Measurements from ENCODE around the gene NOX3.
"Not testable (repeated sequence)": the region's sequence is repeated elsewhere in the genome, so short reads cannot be mapped to it uniquely, and the experiment has no call there.

The NOX3 gene

GRCh38 chr6:155493026-155493693 lies 37.5 kb upstream of the NOX3 start:
- no peak for TF ChIP-seq CTCF (IDR thresholded peaks at IDR 0.05; ENCODE audit: poor library complexity, severe bottlenecking)
- Histone ChIP-seq H3K36me3 (ENCODE audit: low read depth) (no peaks in the 10 kb centered on the region), H3K27ac (ENCODE audit: poor library complexity, severe bottlenecking) (peak overlapping the region; percentile 96), H3K27me3 (ENCODE audit: insufficient read depth, poor library complexity, severe bottlenecking) (no peaks in the 10 kb centered on the region), H3K9me3 (ENCODE audit: severe bottlenecking) (no peaks in the 10 kb centered on the region), H3K4me1 (ENCODE audit: insufficient read depth, poor library complexity, severe bottlenecking) (peaks cover 35% of the 10 kb centered on the region), H3K4me3 (ENCODE audit: severe bottlenecking) (no peak overlapping the region)
- ATAC-seq (ENCODE audit: low read depth) (no peak), DNase-seq (ENCODE audit: low spot score) (no peak)

GRCh38 chr6:155492061-155492735 lies 36.6 kb upstream of the NOX3 start:
- no peaks in the 10 kb centered on the region for H3K27me3 ChIP-seq (ENCODE audit: insufficient read depth, poor library complexity, severe bottlenecking)
- H3K4me1 ChIP-seq (ENCODE audit: insufficient read depth, poor library complexity, severe bottlenecking): peaks cover 35% of the 10 kb centered on the region
- H3K4me3 ChIP-seq (ENCODE audit: severe bottlenecking): no peak overlapping the region
- no peaks in the 10 kb centered on the region for H3K36me3 ChIP-seq (ENCODE audit: low read depth)
- no peak for ATAC-seq (ENCODE audit: low read depth)
- no peak for TF ChIP-seq CTCF (IDR thresholded peaks at IDR 0.05; ENCODE audit: poor library complexity, severe bottlenecking)
- DNase-seq (ENCODE audit: low spot score): no peak
- peak overlapping the region; percentile 96 for H3K27ac ChIP-seq (ENCODE audit: poor library complexity, severe bottlenecking)
- H3K9me3 ChIP-seq (ENCODE audit: severe bottlenecking): no peaks in the 10 kb centered on the region

GRCh38 chr6:155491421-155491820 lies 35.8 kb upstream of the NOX3 start:
- Histone ChIP-seq H3K36me3 (ENCODE audit: low read depth) (no peaks in the 10 kb centered on the region), H3K4me1 (ENCODE audit: insufficient read depth, poor library complexity, severe bottlenecking) (peaks cover 35% of the 10 kb centered on the region), H3K27ac (ENCODE audit: poor library complexity, severe bottlenecking) (no peak overlapping the region), H3K4me3 (ENCODE audit: severe bottlenecking) (no peak overlapping the region), H3K27me3 (ENCODE audit: insufficient read depth, poor library complexity, severe bottlenecking) (no peaks in the 10 kb centered on the region), H3K9me3 (ENCODE audit: severe bottlenecking) (no peaks in the 10 kb centered on the region)
- TF ChIP-seq CTCF (IDR thresholded peaks at IDR 0.05; ENCODE audit: poor library complexity, severe bottlenecking): no peak
- no peak for DNase-seq (ENCODE audit: low spot score)
- ATAC-seq (ENCODE audit: low read depth): peak; percentile 62

- H3K4me1 ChIP-seq (ENCODE audit: insufficient read depth, poor library complexity, severe bottlenecking): peaks cover 20% of the 10 kb centered on the region
- not testable (repeated sequence) for DNase-seq (ENCODE audit: low spot score); H3K4me3 ChIP-seq (ENCODE audit: severe bottlenecking); ATAC-seq (ENCODE audit: low read depth); H3K9me3 ChIP-seq (ENCODE audit: severe bottlenecking); H3K27ac ChIP-seq (ENCODE audit: poor library complexity, severe bottlenecking); H3K27me3 ChIP-seq (ENCODE audit: insufficient read depth, poor library complexity, severe bottlenecking); H3K36me3 ChIP-seq (ENCODE audit: low read depth)
These were observed 32.6 kb upstream of the NOX3 start for GRCh38 chr6:155488197-155488596.

GRCh38 chr6:155487371-155488130 lies 31.9 kb upstream of the NOX3 start:
- Histone ChIP-seq H3K4me3 (ENCODE audit: severe bottlenecking) (no peak overlapping the region), H3K4me1 (ENCODE audit: insufficient read depth, poor library complexity, severe bottlenecking) (peaks cover 15% of the 10 kb centered on the region), H3K36me3 (ENCODE audit: low read depth) (no peaks in the 10 kb centered on the region), H3K9me3 (ENCODE audit: severe bottlenecking) (no peaks in the 10 kb centered on the region), H3K27ac (ENCODE audit: poor library complexity, severe bottlenecking) (no peak overlapping the region), H3K27me3 (ENCODE audit: insufficient read depth, poor library complexity, severe bottlenecking) (no peaks in the 10 kb centered on the region)
- DNase-seq (ENCODE audit: low spot score) (no peak), ATAC-seq (ENCODE audit: low read depth) (no peak)
- TF ChIP-seq CTCF (IDR thresholded peaks at IDR 0.05; ENCODE audit: poor library complexity, severe bottlenecking): no peak
